ENCODE data around the gene GMPS.
"Not testable (repeated sequence)": the region's sequence is repeated elsewhere in the genome, so short reads cannot be mapped to it uniquely, and the experiment has no call there.

The GMPS gene

GRCh38 chr3:155861476-155862183 is 8.8 kb upstream of the GMPS start:
- CTCF ChIA-PET, result no interaction called here
- no peak for TF ChIP-seq SUZ12 (IDR thresholded peaks at IDR 0.05)
- no peak for TF ChIP-seq TARDBP (IDR thresholded peaks at IDR 0.05)
- no peak for TF ChIP-seq L3MBTL2 (conservative IDR thresholded peaks at IDR 0.05)
- TF ChIP-seq FOXM1 (IDR thresholded peaks at IDR 0.05; ENCODE audit: borderline replicate concordance), result no peak
- TF ChIP-seq LEF1 (IDR thresholded peaks at IDR 0.05; ENCODE audit: borderline replicate concordance), result no peak
- TF ChIP-seq ARNT (IDR thresholded peaks at IDR 0.05), result no peak
- no peak for TF ChIP-seq CTBP1 (IDR thresholded peaks at IDR 0.05; ENCODE audit: borderline replicate concordance)
- no peak for TF ChIP-seq ELF4 (IDR thresholded peaks at IDR 0.05)
- no peak for TF ChIP-seq SP1 (IDR thresholded peaks at IDR 0.05)
- no peak for TF ChIP-seq FOXA1 (IDR thresholded peaks at IDR 0.05)
- TF ChIP-seq HDGF (IDR thresholded peaks at IDR 0.05; ENCODE audit: borderline replicate concordance), result no peak
- TF ChIP-seq NFRKB (IDR thresholded peaks at IDR 0.05), result no peak
- no peak for TF ChIP-seq ZNF384 (IDR thresholded peaks at IDR 0.05)
- TF ChIP-seq FOXK2 (IDR thresholded peaks at IDR 0.05), result no peak
- DNase-seq (ENCODE audit: extremely low spot score), result no peak
- POLR2A ChIA-PET, result no interaction called here

- DNase-seq (ENCODE audit: extremely low spot score); CTCF ChIA-PET; POLR2A ChIA-PET: not testable (repeated sequence)
Measured at GRCh38 chr3:155862290-155862982, 8.0 kb upstream of the GMPS start.

DNA sequence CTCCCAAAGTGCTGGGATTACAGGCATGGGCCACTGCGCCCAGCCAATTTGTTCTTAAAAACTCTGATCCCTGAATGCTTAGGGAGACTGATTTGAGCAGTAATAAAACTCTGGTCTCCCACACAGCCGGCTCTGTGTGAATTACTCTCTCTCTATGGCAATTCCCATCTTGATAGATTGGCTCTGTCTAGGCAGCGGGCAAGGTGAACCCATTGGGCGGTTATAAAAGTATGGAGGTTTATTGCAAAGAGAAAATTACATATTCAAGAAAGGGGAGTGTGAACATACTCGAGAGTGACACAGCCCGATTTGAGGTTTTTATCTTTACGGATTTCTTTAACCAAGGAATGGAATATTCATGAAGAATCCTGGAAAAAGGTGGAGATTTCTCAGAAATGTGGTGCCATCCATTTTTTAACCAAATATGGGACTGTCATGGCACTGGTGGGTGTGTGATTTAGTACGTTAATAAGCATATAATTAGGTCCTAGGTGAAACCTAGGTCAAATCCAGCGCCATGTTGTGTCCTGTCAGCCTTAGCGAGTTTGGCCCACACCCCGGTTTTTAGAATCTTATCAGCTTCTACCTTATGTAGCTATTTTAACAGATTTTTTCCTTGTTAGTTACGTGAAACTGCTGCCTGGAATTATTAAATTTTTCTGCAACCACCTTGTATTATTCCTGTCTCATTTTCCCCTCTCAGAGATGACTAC is 7.2 kb upstream of the GMPS start:
- ChIA-PET POLR2A (no interaction called here), CTCF (no interaction called here)
- no peak for TF ChIP-seq SP1 (IDR thresholded peaks at IDR 0.05)
- TF ChIP-seq CTBP1 (IDR thresholded peaks at IDR 0.05; ENCODE audit: borderline replicate concordance), result no peak
- TF ChIP-seq PKNOX1 (IDR thresholded peaks at IDR 0.05), result no peak
- no peak for TF ChIP-seq BHLHE40 (IDR thresholded peaks at IDR 0.05; ENCODE audit: borderline replicate concordance)
- TF ChIP-seq SUZ12 (IDR thresholded peaks at IDR 0.05), result no peak
- TF ChIP-seq LEF1 (IDR thresholded peaks at IDR 0.05; ENCODE audit: borderline replicate concordance), result no peak
- no peak for TF ChIP-seq ELF4 (IDR thresholded peaks at IDR 0.05)
- no peak for TF ChIP-seq TARDBP (IDR thresholded peaks at IDR 0.05)
- TF ChIP-seq ARNT (IDR thresholded peaks at IDR 0.05), result no peak
- TF ChIP-seq FOXM1 (IDR thresholded peaks at IDR 0.05; ENCODE audit: borderline replicate concordance), result no peak
- TF ChIP-seq L3MBTL2 (conservative IDR thresholded peaks at IDR 0.05), result no peak
- no peak for TF ChIP-seq FOXA1 (IDR thresholded peaks at IDR 0.05)
- no peak for TF ChIP-seq HDGF (IDR thresholded peaks at IDR 0.05; ENCODE audit: borderline replicate concordance)
- TF ChIP-seq FOXK2 (IDR thresholded peaks at IDR 0.05), result no peak
- TF ChIP-seq NFRKB (IDR thresholded peaks at IDR 0.05), result no peak
- no peak for TF ChIP-seq ZNF384 (IDR thresholded peaks at IDR 0.05)
- DNase-seq (ENCODE audit: extremely low spot score), result no peak

- POLR2A ChIA-PET, result interaction anchor here (1.0 to 2.0 kb wide), 5 partner anchors 16 to 125 kb away, joined by 3 to 12 read pairs (median 3); partner anchors contain the start of genes C3orf33, PLCH1 and SLC33A1
- no peak for DNase-seq (ENCODE audit: extremely low spot score)
- TF ChIP-seq FOXA1 (IDR thresholded peaks at IDR 0.05) (no peak), CTBP1 (IDR thresholded peaks at IDR 0.05; ENCODE audit: borderline replicate concordance) (no peak), SP1 (IDR thresholded peaks at IDR 0.05) (no peak), BHLHE40 (IDR thresholded peaks at IDR 0.05; ENCODE audit: borderline replicate concordance) (no peak), FOXK2 (IDR thresholded peaks at IDR 0.05) (no peak), SUZ12 (IDR thresholded peaks at IDR 0.05) (no peak)
- CTCF ChIA-PET, result interaction anchor here (1.0 to 1.9 kb wide), 2 partner anchors 16 to 64 kb away, joined by 4 to 9 read pairs; partner anchors contain the start of genes C3orf33 and SLC33A1
Measured at GRCh38 chr3:155869691-155870090, 759 bp upstream of the GMPS start.

DNA sequence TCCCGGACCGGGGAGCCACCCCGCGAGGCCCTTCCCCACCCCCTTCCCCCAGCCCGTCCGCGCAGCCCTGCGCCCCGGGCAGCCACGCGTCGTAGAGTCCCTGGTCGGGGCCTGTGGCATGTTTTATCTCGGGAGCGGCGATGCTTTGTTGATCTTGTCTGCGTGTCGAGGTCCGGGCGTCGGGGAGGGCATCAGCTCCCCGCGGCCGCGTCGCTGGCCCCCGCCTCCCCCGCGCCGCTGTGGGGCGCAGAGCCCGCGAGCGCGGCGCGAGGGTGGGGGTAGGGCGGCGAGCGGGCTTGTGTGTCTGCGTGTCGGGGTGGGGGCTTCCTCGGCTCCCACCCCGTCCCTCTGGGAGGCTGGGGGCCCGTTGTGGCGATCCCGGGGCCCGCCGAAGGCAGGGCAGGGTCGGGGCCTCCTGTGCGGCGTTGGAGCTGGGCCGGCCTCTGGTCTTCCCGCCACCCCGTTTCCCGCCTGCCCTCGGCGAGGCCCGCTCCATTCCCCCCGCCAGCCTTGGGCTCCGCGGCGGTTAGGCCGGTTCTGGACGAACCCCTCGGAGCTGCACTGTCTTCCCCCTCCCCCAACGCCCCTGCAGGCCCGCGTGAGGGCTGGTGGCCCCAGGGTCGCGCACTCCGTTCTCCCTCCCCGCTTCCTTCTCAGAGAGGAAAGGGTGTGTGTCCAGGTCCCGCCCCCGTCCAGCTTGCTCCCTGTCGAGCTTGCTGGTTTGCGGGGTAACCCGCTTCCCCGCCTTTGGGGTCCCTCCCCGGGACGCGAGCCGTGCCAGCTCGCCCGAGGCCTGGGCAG is 695 bp downstream of the GMPS start:
- DNase-seq (ENCODE audit: extremely low spot score), result peak; percentile 33
- TF ChIP-seq BHLHE40 (IDR thresholded peaks at IDR 0.05; ENCODE audit: borderline replicate concordance) (no peak), L3MBTL2 (conservative IDR thresholded peaks at IDR 0.05) (peak; percentile 69)
- POLR2A ChIA-PET, result interaction anchor here (2.0 kb wide), 1 partner anchor 65 kb away, joined by 12 read pairs; the partner anchor contains the start of gene C3orf33
- CTCF ChIA-PET, result interaction anchor here (0.8 kb wide), 1 partner anchor 928 kb away, joined by 4 read pairs; no protein-coding TSS in a partner anchor

- DNase-seq (ENCODE audit: extremely low spot score), result no peak
- ChIA-PET CTCF (interaction anchor here (0.8 kb wide), 1 partner anchor 927 kb away, joined by 4 read pairs; no protein-coding TSS in a partner anchor), POLR2A (no interaction called here)
- no peak for TF ChIP-seq ARNT (IDR thresholded peaks at IDR 0.05)
- TF ChIP-seq PKNOX1 (IDR thresholded peaks at IDR 0.05), result no peak
- no peak for TF ChIP-seq BHLHE40 (IDR thresholded peaks at IDR 0.05; ENCODE audit: borderline replicate concordance)
- no peak for TF ChIP-seq TARDBP (IDR thresholded peaks at IDR 0.05)
- TF ChIP-seq SP1 (IDR thresholded peaks at IDR 0.05), result no peak
- no peak for TF ChIP-seq FOXA1 (IDR thresholded peaks at IDR 0.05)
- TF ChIP-seq LEF1 (IDR thresholded peaks at IDR 0.05; ENCODE audit: borderline replicate concordance), result no peak
- TF ChIP-seq FOXK2 (IDR thresholded peaks at IDR 0.05), result no peak
- TF ChIP-seq SUZ12 (IDR thresholded peaks at IDR 0.05), result no peak
- no peak for TF ChIP-seq CTBP1 (IDR thresholded peaks at IDR 0.05; ENCODE audit: borderline replicate concordance)
- TF ChIP-seq HDGF (IDR thresholded peaks at IDR 0.05; ENCODE audit: borderline replicate concordance), result no peak
- TF ChIP-seq L3MBTL2 (conservative IDR thresholded peaks at IDR 0.05), result no peak
- TF ChIP-seq FOXM1 (IDR thresholded peaks at IDR 0.05; ENCODE audit: borderline replicate concordance), result no peak
- no peak for TF ChIP-seq ZNF384 (IDR thresholded peaks at IDR 0.05)
- no peak for TF ChIP-seq ELF4 (IDR thresholded peaks at IDR 0.05)
- TF ChIP-seq NFRKB (IDR thresholded peaks at IDR 0.05), result no peak
Measured at GRCh38 chr3:155871746-155872158, 1.3 kb downstream of the GMPS start.

Data from HEK293T (cell line).